Peyer's patch (tissue), 4 donors: Measurements from ENCODE around the gene TFEC. TPM values are rescaled to one million over a fixed set of nuclear protein-coding genes. Genes with fewer than 3 reads are reported as not detected.
"Not testable (repeated sequence)": the region's sequence is repeated elsewhere in the genome, so short reads cannot be mapped to it uniquely, and the experiment has no call there.

Experiments
- DNase-seq, 3 donors: peaks; one replicate each; pipeline ENCODE4 v3.0.0-alpha.2; 2017 to 2019
- H3K27ac ChIP-seq, 4 donors: fragments of 200-600 bp; sonication (generic); one replicate each; pipeline ENCODE4 v1.5.1; 2016 to 2019
- H3K27me3 ChIP-seq, 2 donors: fragments of 200-600 bp; sonication (generic); one replicate each; pipeline ENCODE4 v1.5.1; 2019
- H3K36me3 ChIP-seq, 3 donors: fragments of 200-600 bp; sonication (generic); one replicate each; pipeline ENCODE4 v1.5.1; 2016 to 2019
- H3K4me1 ChIP-seq, 4 donors: fragments of 200-600 bp; sonication (generic); one replicate each; pipeline ENCODE4 v1.5.1; 2016 to 2019
- H3K4me3 ChIP-seq, 4 donors: fragments of 200-600 bp; sonication (generic); 1 replicate in 3 of 4; 2 replicates in 1 of 4; pipeline ENCODE4 v1.5.1; 2016 to 2019; ENCODE audit warnings: mild to moderate bottlenecking in 1 of 4
- H3K9me3 ChIP-seq, 4 donors: fragments of 200-600 bp; sonication (generic); one replicate each; pipeline ENCODE4 v1.5.1; 2016 to 2019; ENCODE audit warnings: mild to moderate bottlenecking in 1 of 4
- CTCF ChIP-seq, 6 experiments: fragments of 450-650 bp in 4 of 6; fragments of 200-600 bp in 2 of 6; sonication (generic) in 1 of 6; IDR thresholded peaks; one replicate each; pipeline ENCODE4 v1.5.1; 2017 to 2019; ENCODE audit warnings: antibody characterized with exemption in 6 of 6, mild to moderate bottlenecking in 3 of 6, moderate library complexity in 1 of 6
- POLR2A ChIP-seq, 2 donors: fragments of 450-650 bp; IDR thresholded peaks; one replicate each; pipeline ENCODE4 v1.5.1; 2017; ENCODE audit warnings: antibody characterized with exemption in 2 of 2, mild to moderate bottlenecking in 2 of 2, moderate library complexity in 2 of 2
- total RNA-seq, 4 donors: library from RNA; depleted of rRNA; stranded (reverse); fragments of >200 nt; gene quantifications; one replicate each; pipeline ENCODE4 v1.1.0, GENCODE V29; 2016

Gene TFEC
- total RNA-seq, 4 donors from 2014 or later = 13.5 to 99.9 (median 20.1) TPM

- Histone ChIP-seq H3K27ac (no peak overlapping the region), H3K36me3 (no peaks in the 10 kb centered on the region), H3K9me3 (no peaks in the 10 kb centered on the region), H3K4me3 (no peak overlapping the region), H3K4me1 (no peaks in the 10 kb centered on the region), H3K27me3 (no peaks in the 10 kb centered on the region)
- TF ChIP-seq CTCF (IDR thresholded peaks at IDR 0.05) = no peak
- no peak for TF ChIP-seq POLR2A (IDR thresholded peaks at IDR 0.05)
- no peak for DNase-seq
These were observed 21.4 kb upstream of the TFEC start for GRCh38 chr7:116052006-116052405.

GRCh38 chr7:116047261-116047660 lies 16.7 kb upstream of the TFEC start:
- not testable (repeated sequence) for DNase-seq, H3K4me3 ChIP-seq

GRCh38 chr7:116045532-116045931 lies 15.0 kb upstream of the TFEC start:
- Histone ChIP-seq H3K9me3 (no peaks in the 10 kb centered on the region), H3K27me3 (no peaks in the 10 kb centered on the region), H3K36me3 (no peaks in the 10 kb centered on the region), H3K27ac (no peak overlapping the region), H3K4me1 (no peaks in the 10 kb centered on the region), H3K4me3 (no peak overlapping the region)
- DNase-seq = no peak
- TF ChIP-seq POLR2A (IDR thresholded peaks at IDR 0.05) = no peak

More at GRCh38 chr7:116047261-116047660, 16.7 kb upstream of the TFEC start:
- not testable (repeated sequence) for H3K27ac ChIP-seq, H3K9me3 ChIP-seq, H3K36me3 ChIP-seq, H3K27me3 ChIP-seq, H3K4me1 ChIP-seq

GRCh38 chr7:116041615-116042014 lies 11.1 kb upstream of the TFEC start:
- Histone ChIP-seq H3K36me3 (no peaks in the 10 kb centered on the region), H3K4me1 (no peaks in the 10 kb centered on the region), H3K4me3 (no peak overlapping the region), H3K27me3 (no peaks in the 10 kb centered on the region), H3K9me3 (no peaks in the 10 kb centered on the region), H3K27ac (no peak overlapping the region)
- no peak for TF ChIP-seq POLR2A (IDR thresholded peaks at IDR 0.05)
- peak in 1 of 3 donors; percentile 18 for DNase-seq

GRCh38 chr7:116037401-116037800 lies 6.8 kb upstream of the TFEC start:
- no peak for DNase-seq
- Histone ChIP-seq H3K36me3 (no peaks in the 10 kb centered on the region), H3K4me1 (no peaks in the 10 kb centered on the region), H3K27ac (no peak overlapping the region), H3K27me3 (no peaks in the 10 kb centered on the region), H3K9me3 (no peaks in the 10 kb centered on the region), H3K4me3 (no peak overlapping the region)
- TF ChIP-seq POLR2A (IDR thresholded peaks at IDR 0.05) = no peak
- no peak for TF ChIP-seq CTCF (IDR thresholded peaks at IDR 0.05)

GRCh38 chr7:116034411-116034810 lies 3.8 kb upstream of the TFEC start:
- no peaks in the 10 kb centered on the region for H3K9me3 ChIP-seq
- H3K4me1 ChIP-seq = no peaks in the 10 kb centered on the region
- no peak overlapping the region for H3K27ac ChIP-seq
- H3K36me3 ChIP-seq = no peaks in the 10 kb centered on the region
- DNase-seq = no peak
- TF ChIP-seq POLR2A (IDR thresholded peaks at IDR 0.05) (no peak), CTCF (IDR thresholded peaks at IDR 0.05) (no peak)
- H3K4me3 ChIP-seq = no peak overlapping the region
- H3K27me3 ChIP-seq = no peaks in the 10 kb centered on the region

- no peaks in the 10 kb centered on the region for H3K27me3 ChIP-seq
- no peaks in the 10 kb centered on the region for H3K4me1 ChIP-seq
- no peak overlapping the region for H3K27ac ChIP-seq
- no peak for TF ChIP-seq POLR2A (IDR thresholded peaks at IDR 0.05)
- no peak for TF ChIP-seq CTCF (IDR thresholded peaks at IDR 0.05)
- no peaks in the 10 kb centered on the region for H3K9me3 ChIP-seq
- H3K4me3 ChIP-seq = no peak overlapping the region
- H3K36me3 ChIP-seq = no peaks in the 10 kb centered on the region
- DNase-seq = no peak
These were observed 2.3 kb upstream of the TFEC start for GRCh38 chr7:116032886-116033285.
